ENCODE results near the gene TEKT5.

DNA sequence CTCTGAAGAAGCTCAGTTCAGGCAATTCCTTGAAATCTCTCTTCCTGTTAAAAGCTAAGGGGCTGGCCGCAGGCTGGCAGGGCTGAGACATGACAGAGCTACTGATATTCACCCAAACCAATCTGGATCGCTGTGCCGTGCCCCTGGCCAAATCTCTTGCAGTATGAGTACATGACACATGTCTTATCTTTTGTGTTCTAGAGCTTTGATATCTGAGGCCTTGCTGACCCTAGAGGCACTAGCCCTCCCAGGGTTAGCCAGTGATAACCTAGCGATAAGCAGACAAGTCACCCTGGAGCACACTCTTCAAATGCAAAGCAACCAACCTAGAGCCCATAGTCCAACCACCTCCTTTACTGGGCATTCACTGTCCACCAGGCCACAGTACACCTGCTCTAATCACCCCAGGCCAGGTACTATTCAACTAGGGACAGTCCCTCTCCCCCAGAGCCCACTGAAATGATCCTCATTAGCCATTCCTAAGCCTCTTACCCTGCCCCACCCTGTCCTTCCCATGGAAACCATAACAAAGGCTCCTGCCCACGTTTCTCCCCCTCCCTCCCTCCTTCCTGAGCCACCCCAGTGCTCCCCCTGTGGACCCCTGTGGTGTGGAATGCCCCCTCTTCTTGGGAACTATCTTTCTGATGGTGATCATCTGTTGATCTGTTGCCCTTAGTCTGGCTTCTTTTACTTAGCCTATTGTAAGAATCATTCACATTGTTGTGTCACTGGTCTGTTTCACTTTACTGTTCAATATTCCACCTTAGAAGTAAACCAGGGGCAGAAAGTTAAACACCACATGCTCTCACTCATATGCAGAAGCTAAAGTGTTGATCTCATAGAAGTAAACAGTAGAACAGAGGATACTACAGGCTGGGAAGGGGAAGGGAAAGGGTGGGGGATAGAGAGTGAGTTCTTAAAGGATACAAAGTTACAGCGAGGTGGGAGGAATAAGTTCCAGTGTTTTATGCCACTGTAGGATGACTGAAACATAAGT is 52.5 kb downstream of the TEKT5 start:
- no peak for TF ChIP-seq CTCF (conservative IDR thresholded peaks at IDR 0.05)
- no peak for TF ChIP-seq EZH2 (IDR thresholded peaks at IDR 0.05; ENCODE audit: low read depth)

All from PC-9 (cell line).